Measurements from ENCODE around the gene EPAS1.
A peak's percentile ranks its signal among the peaks of the same experiment; 100 is the strongest.

The EPAS1 gene

DNA sequence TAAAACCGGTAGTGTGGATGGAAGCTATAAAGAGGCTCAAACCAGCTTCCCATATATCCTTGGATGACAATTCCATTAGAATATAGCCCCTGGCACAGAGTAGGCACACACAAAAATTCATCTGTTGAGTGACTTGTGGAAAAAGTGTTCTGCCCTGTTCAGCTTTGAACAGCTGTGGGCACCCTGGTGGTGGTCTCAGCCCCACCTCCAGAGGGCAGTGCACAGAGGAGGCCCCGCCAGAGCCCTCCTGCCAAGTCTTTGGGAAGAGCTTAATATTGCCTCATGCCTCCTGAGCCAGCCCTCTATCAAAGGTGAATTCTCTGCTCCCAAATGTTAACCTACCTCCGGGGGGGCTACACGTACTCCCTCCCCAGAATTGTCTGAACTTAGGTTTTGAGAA is 30.4 kb downstream of the EPAS1 start:
- H3K27ac ChIP-seq: peak overlapping the region; percentile 26 to 84
- H3K4me1 ChIP-seq: peaks cover 0 to 100% (median 84%) of the 10 kb centered on the region in 4 donors

DNA sequence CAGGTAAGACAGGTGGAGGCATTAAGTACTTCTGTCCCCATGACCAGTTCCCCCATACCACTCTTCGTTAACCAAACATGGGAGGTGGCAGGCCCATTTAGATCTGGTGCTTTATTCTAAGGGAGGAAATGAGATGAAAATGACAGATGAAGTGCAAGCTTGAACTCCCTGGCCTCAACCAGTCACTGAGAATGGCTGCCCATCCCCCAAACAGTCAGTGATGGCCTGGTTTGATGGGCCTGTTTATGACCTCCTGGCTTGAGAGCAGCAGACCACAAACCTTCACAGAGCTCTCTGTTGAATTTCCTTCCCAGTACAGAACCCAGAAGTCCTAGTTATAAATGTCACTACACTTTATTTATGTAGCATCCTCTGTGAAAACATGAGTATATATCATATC is 31.1 kb downstream of the EPAS1 start:
- TF ChIP-seq, protein P1, sequence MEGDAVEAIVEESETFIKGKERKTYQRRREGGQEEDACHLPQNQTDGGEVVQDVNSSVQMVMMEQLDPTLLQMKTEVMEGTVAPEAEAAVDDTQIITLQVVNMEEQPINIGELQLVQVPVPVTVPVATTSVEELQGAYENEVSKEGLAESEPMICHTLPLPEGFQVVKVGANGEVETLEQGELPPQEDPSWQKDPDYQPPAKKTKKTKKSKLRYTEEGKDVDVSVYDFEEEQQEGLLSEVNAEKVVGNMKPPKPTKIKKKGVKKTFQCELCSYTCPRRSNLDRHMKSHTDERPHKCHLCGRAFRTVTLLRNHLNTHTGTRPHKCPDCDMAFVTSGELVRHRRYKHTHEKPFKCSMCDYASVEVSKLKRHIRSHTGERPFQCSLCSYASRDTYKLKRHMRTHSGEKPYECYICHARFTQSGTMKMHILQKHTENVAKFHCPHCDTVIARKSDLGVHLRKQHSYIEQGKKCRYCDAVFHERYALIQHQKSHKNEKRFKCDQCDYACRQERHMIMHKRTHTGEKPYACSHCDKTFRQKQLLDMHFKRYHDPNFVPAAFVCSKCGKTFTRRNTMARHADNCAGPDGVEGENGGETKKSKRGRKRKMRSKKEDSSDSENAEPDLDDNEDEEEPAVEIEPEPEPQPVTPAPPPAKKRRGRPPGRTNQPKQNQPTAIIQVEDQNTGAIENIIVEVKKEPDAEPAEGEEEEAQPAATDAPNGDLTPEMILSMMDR (IDR thresholded peaks at IDR 0.05): no peak
- no peak overlapping the region for H3K4me3 ChIP-seq
- H3K27ac ChIP-seq: peak overlapping the region; percentile 84 to 86
- no peaks in the 10 kb centered on the region for H3K36me3 ChIP-seq
- DNase-seq: no peak
- intact Hi-C loops (cut with DNase I; ENCODE audit: low total_unique reads): no loop called here
- H3K4me1 ChIP-seq: peaks cover 0 to 100% (median 88%) of the 10 kb centered on the region in 4 donors
- H3K27me3 ChIP-seq: no peaks in the 10 kb centered on the region
- H3K9me3 ChIP-seq: no peaks in the 10 kb centered on the region

More for the DNA sequence above, 30.4 kb downstream of the EPAS1 start:
- Histone ChIP-seq H3K36me3 (no peaks in the 10 kb centered on the region), H3K4me3 (no peak overlapping the region), H3K9me3 (no peaks in the 10 kb centered on the region), H3K27me3 (no peaks in the 10 kb centered on the region)
- TF ChIP-seq, protein P1 (IDR thresholded peaks at IDR 0.05): no peak
- intact Hi-C loops (cut with DNase I; ENCODE audit: low total_unique reads): no loop called here
- DNase-seq: no peak

DNA sequence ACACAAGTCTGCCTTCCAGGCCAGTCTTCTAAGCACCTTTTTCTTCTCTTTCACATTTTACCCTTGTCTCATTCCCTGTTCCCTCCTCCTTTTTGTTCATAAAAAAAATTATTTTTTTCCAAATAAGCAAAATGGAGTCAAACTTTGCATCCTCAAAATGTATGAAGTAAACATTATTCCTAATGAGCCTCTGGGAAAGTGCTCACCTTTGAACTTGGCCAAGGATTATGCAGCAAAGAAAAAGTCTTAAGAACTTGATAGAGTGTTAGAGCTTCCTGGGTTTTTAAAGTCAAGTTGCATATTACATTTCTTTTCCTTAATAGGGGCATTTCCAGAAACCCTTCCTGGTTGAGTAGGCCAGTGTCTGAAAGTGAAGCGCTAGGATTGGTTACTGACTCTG is 31.6 kb downstream of the EPAS1 start:
- Histone ChIP-seq H3K36me3 (no peaks in the 10 kb centered on the region), H3K4me3 (no peak overlapping the region), H3K27ac (peak overlapping the region; percentile 84 to 86), H3K27me3 (no peaks in the 10 kb centered on the region), H3K9me3 (no peaks in the 10 kb centered on the region), H3K4me1 (peaks cover 0 to 100% (median 91%) of the 10 kb centered on the region in 4 donors)
- TF ChIP-seq, protein P1 (IDR thresholded peaks at IDR 0.05): no peak
- intact Hi-C loops (cut with DNase I; ENCODE audit: low total_unique reads): no loop called here
- no peak for DNase-seq

DNA sequence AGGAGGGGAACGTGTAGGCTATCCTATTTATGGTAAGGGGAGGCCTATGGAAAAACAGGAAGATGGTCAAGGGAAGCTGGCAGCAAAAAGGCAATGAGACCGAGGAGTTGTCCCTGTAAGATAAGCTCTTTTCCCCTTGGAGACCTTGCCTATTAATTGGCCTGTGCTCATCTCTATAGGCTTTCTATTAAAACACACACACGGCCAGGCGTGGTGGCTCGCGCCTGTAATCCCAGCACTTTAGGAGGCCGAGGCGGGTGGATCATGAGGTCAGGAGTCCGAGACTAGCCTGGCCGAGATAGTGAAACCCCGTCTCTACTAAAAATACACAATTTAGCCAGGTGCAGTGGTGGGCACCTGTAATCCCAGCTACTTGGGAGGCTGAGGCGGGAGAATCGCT is 32.1 kb downstream of the EPAS1 start:
- peaks cover 0 to 100% (median 92%) of the 10 kb centered on the region in 4 donors for H3K4me1 ChIP-seq
- intact Hi-C loops (cut with DNase I; ENCODE audit: low total_unique reads): no loop called here
- peak in 1 of 2 donors; percentile 58 for DNase-seq

DNA sequence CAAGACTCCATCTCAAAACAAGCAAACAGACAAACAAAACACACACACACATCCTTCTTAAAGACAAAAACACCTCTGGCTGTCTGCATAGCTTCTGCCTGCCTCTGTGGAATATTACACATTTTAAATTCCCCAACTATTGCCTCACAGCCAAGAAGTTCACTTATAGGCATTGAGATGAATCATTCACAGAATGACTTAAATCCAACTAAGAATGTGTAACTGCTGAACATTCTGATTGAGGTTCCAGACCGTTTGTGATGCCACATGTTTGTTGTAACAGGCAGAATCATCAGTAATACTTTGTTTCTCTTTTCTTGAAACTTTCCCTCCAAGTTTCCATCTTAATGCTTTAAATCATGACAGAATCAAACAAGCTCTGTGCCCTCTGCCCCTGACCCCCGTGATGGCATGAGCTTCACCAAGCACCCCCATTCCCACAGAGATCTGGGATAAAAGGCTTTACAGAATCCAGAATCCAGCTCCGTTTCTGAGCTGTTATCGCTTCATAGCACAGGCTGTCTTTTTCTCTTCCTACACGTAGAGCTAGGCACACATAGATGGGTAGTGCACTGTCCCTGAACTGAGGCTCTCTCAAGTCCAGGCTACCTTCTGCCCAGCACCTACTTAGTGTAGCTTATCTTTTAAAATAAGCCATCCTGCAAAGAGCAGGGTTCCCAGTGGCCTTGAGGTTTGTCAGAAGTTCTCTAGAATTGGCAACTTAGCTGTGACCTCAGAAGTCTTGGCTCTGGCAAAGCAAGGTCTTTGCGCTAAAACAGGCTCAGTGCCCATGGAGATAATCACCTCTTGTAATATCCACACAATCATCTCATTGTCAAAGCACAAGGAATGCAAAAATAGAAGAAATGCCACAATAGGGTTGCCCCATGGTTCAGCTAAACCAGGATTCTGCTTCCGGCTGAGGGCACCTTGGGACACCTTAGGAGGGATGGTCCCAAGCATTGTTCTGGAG is 32.9 kb downstream of the EPAS1 start:
- Histone ChIP-seq H3K36me3 (no peaks in the 10 kb centered on the region), H3K27ac (peak overlapping the region; percentile 84 to 86), H3K9me3 (no peaks in the 10 kb centered on the region), H3K4me3 (no peak overlapping the region), H3K4me1 (peaks cover 0 to 100% (median 91%) of the 10 kb centered on the region in 4 donors), H3K27me3 (no peaks in the 10 kb centered on the region)
- no peak for DNase-seq
- intact Hi-C loops (cut with DNase I; ENCODE audit: low total_unique reads): no loop called here
- TF ChIP-seq, protein P1 (IDR thresholded peaks at IDR 0.05): no peak

More for the DNA sequence above, 32.1 kb downstream of the EPAS1 start:
- Histone ChIP-seq H3K9me3 (no peaks in the 10 kb centered on the region), H3K4me3 (no peak overlapping the region), H3K27ac (peak overlapping the region; percentile 84 to 86), H3K27me3 (no peaks in the 10 kb centered on the region), H3K36me3 (no peaks in the 10 kb centered on the region)
- TF ChIP-seq, protein P1 (IDR thresholded peaks at IDR 0.05): no peak

Measured in tibial artery (tissue), 4 donors.